Smooth muscle cell (in vitro differentiated cells): ENCODE measurements around the gene KCNMA1. TPM values are rescaled to one million over a fixed set of nuclear protein-coding genes. Genes with fewer than 3 reads are reported as not detected.

Experiments
- DNase-seq: peaks from one replicate; lab custom pipeline; 2025; ENCODE audit not compliant: unreplicated experiment; lab: John Stamatoyannopoulos, UW
- H2AFZ ChIP-seq: fragments of 200-600 bp; sonication (generic); 2 replicates; pipeline ENCODE4 v1.6.0; 2016; ENCODE audit warnings: antibody characterized with exemption, low read depth, mild to moderate bottlenecking
- H3F3A ChIP-seq: fragments of 200-600 bp; sonication (generic); 2 replicates; pipeline ENCODE4 v1.6.0; 2017; ENCODE audit warnings: antibody characterized with exemption, low read depth
- H3K27ac ChIP-seq: fragments of 200-600 bp; sonication (generic); 2 replicates; pipeline ENCODE4 v1.5.1; 2016; ENCODE audit warnings: low read depth, mild to moderate bottlenecking
- H3K27me3 ChIP-seq: fragments of 200-600 bp; sonication (generic); 2 replicates; pipeline ENCODE4 v1.6.1; 2016; ENCODE audit warnings: low read depth, mild to moderate bottlenecking
- H3K36me3 ChIP-seq: fragments of 200-600 bp; sonication (generic); 2 replicates; pipeline ENCODE4 v1.5.1; 2016; ENCODE audit warnings: low read depth
- H3K4me1 ChIP-seq: fragments of 200-600 bp; sonication (generic); 2 replicates; pipeline ENCODE4 v1.5.1; 2016; ENCODE audit warnings: low read depth
- H3K4me2 ChIP-seq: fragments of 200-600 bp; sonication (generic); 2 replicates; pipeline ENCODE4 v1.6.0; 2016; ENCODE audit warnings: mild to moderate bottlenecking
- H3K4me3 ChIP-seq: fragments of 200-600 bp; sonication (generic); 2 replicates; pipeline ENCODE4 v1.5.1; 2016; ENCODE audit warnings: mild to moderate bottlenecking
- H3K79me2 ChIP-seq: fragments of 200-600 bp; sonication (generic); 2 replicates; pipeline ENCODE4 v1.6.0; 2016; ENCODE audit warnings: low read depth, mild to moderate bottlenecking
- H3K9ac ChIP-seq: fragments of 200-600 bp; sonication (generic); 2 replicates; pipeline ENCODE4 v1.6.0; 2016; ENCODE audit warnings: low read depth
- H3K9me3 ChIP-seq: fragments of 200-600 bp; sonication (generic); replicated peaks from 2 replicates; pipeline ENCODE4 v1.5.1; 2016; ENCODE audit warnings: low read depth
- H4K20me1 ChIP-seq: fragments of 200-600 bp; sonication (generic); 2 replicates; pipeline ENCODE4 v1.6.0; 2016; ENCODE audit warnings: low read depth
- CTCF ChIP-seq: fragments of 200-600 bp; sonication (generic); IDR thresholded peaks from 2 replicates; pipeline ENCODE4 v1.5.1; 2017; ENCODE audit warnings: borderline replicate concordance, mild to moderate bottlenecking, antibody characterized with exemption; ENCODE audit not compliant: insufficient read depth, poor library complexity, severe bottlenecking
- WGBS: methylation state at CpG from one replicate; pipeline ENCODE4 v1.1.7; 2016; ENCODE audit warnings: low lambda C conversion rate; 5-methylcytosine and 5-hydroxymethylcytosine counted together
- polyA plus RNA-seq: library from polyadenylated mRNA; unstranded; fragments of >200 nt; fragmentation: Nextera tagmentation; extraction: Ambion mirVana; gene quantifications from 2 replicates; pipeline ENCODE4 v1.2.1, GENCODE V29; 2016
- total RNA-seq: library from RNA; depleted of rRNA; stranded (reverse); fragments of >200 nt; gene quantifications from 2 replicates; pipeline ENCODE4 v1.2.3, GENCODE V29; 2014

The KCNMA1 gene
- total and polyA plus RNA-seq, 2 experiments from 2014 or later: 9.1 to 23.4 TPM

GRCh38 chr10:77074104-77074624 is 563.4 kb downstream of the KCNMA1 start:
- no peaks in the 10 kb centered on the region for H3K4me1 ChIP-seq
- H3K27ac ChIP-seq: no peak overlapping the region
- H3K36me3 ChIP-seq: no peaks in the 10 kb centered on the region
- no peaks in the 10 kb centered on the region for H3K9me3 ChIP-seq
- no peak overlapping the region for H3K9ac ChIP-seq
- H3K4me2 ChIP-seq: no peak overlapping the region
- no peak for DNase-seq
- no peak overlapping the region for H2AFZ ChIP-seq
- H3K4me3 ChIP-seq: no peak overlapping the region
- no peaks in the 10 kb centered on the region for H3K79me2 ChIP-seq
- WGBS: 95% methylated on average over 2 of the region's 2 CpGs
- no peak for TF ChIP-seq CTCF
- no peaks in the 10 kb centered on the region for H3K27me3 ChIP-seq
- H3F3A ChIP-seq: no peaks in the 10 kb centered on the region
- H4K20me1 ChIP-seq: no peaks in the 10 kb centered on the region

GRCh38 chr10:77073663-77073960 is 564.0 kb downstream of the KCNMA1 start:
- Histone ChIP-seq H3K36me3 (no peaks in the 10 kb centered on the region), H3K9ac (no peak overlapping the region), H4K20me1 (no peaks in the 10 kb centered on the region), H3K27me3 (no peaks in the 10 kb centered on the region), H3K4me3 (no peak overlapping the region), H3K79me2 (no peaks in the 10 kb centered on the region), H2AFZ (no peak overlapping the region), H3K4me2 (no peak overlapping the region), H3F3A (no peaks in the 10 kb centered on the region), H3K27ac (no peak overlapping the region), H3K9me3 (no peaks in the 10 kb centered on the region), H3K4me1 (no peaks in the 10 kb centered on the region)
- WGBS: 94% methylated on average over 5 of the region's 5 CpGs
- no peak for TF ChIP-seq CTCF
- no peak for DNase-seq

GRCh38 chr10:77072836-77073662 is 564.6 kb downstream of the KCNMA1 start:
- no peak overlapping the region for H2AFZ ChIP-seq
- H3K4me2 ChIP-seq: no peak overlapping the region
- H3K27ac ChIP-seq: no peak overlapping the region
- no peak overlapping the region for H3K4me3 ChIP-seq
- H3K36me3 ChIP-seq: no peaks in the 10 kb centered on the region
- H4K20me1 ChIP-seq: no peaks in the 10 kb centered on the region
- H3K27me3 ChIP-seq: no peaks in the 10 kb centered on the region
- DNase-seq: no peak
- no peaks in the 10 kb centered on the region for H3K9me3 ChIP-seq
- H3K79me2 ChIP-seq: no peaks in the 10 kb centered on the region
- H3K4me1 ChIP-seq: no peaks in the 10 kb centered on the region
- TF ChIP-seq CTCF: no peak
- H3K9ac ChIP-seq: no peak overlapping the region
- WGBS: 96% methylated on average over 13 of the region's 13 CpGs
- H3F3A ChIP-seq: no peaks in the 10 kb centered on the region
